ENCODE measurements around the gene HAPSTR1. TPM values are rescaled to one million over a fixed set of nuclear protein-coding genes. Genes with fewer than 3 reads are reported as not detected.

HAPSTR1 gene
- total RNA-seq (2021; ENCODE audit: unreplicated experiment): 49.9 TPM
- polyA plus RNA-seq (2012; ENCODE audit: insufficient read length): 15.7 TPM
- Bru-seq, nascent RNA: percentile 98 among the genes with signal in this experiment
- BruChase-seq, experiment 1, labeled RNA remaining after a 2-hour chase: percentile 99 among the genes with signal in this experiment
- percentile 96 among the genes with signal in this experiment for BruChase-seq, experiment 2, labeled RNA remaining after a 6-hour chase
- long read RNA-seq, full-length matches to known transcripts: 134 of 145 reads
- long read RNA-seq, partial matches to known transcripts: 1 of 145 reads
- long read RNA-seq, other reads (novel, unspliced or antisense): 10 of 145 reads

GRCh38 chr16:9090960-9091866 is at the start of gene HAPSTR1:
Gene HAPSTR1, plus strand, starts transcription at chr16:9091644. Its CDS starts 401 bp downstream, at chr16:9092045.
- H3K4me3 ChIP-seq (ENCODE audit: low read depth in 2 of 2, low read length in 2 of 2): peak within 1 kb of the TSS; percentile 92 to 93
- peak within 1 kb of the TSS; percentile 96 for H3K27ac ChIP-seq (ENCODE audit: low read length)
- TF ChIP-seq REST (IDR thresholded peaks at IDR 0.05; ENCODE audit: insufficient read depth in 1 of 2, low read depth in 2 of 2, low read length in 1 of 2) (peak in 1 of 2 experiments; percentile 44; a peak in 1 of 4 replicates), TCF7L2 (IDR thresholded peaks at IDR 0.05; ENCODE audit: low read depth, low read length) (no peak), POLR2AphosphoS5 (IDR thresholded peaks at IDR 0.05; ENCODE audit: low read depth, low read length) (peak; percentile 77), SIN3A (IDR thresholded peaks at IDR 0.05; ENCODE audit: borderline replicate concordance, insufficient read depth, low read depth, low read length) (peak; percentile 92; the same call in 1 of the 2 replicates)
- no TSS peak for BruUV-seq (replicated peaks)
- CTCF ChIA-PET: interaction anchor here (0.6 kb wide), 3 partner anchors 36 to 83 kb away, joined by 3 to 4 read pairs (median 3); no protein-coding TSS in a partner anchor
- peaks cover 25% of the 10 kb centered on the region for H3K4me1 ChIP-seq (ENCODE audit: control insufficient read depth, insufficient read depth, low read length)
- in situ Hi-C loops (cut with HindIII; ENCODE audit: low pct_unique_long_range_greater_than_20kb, low sequenced_read_pairs): no loop called here
- H3K9me3 ChIP-seq (ENCODE audit: control insufficient read depth, insufficient read depth, low read depth, low read length): no peaks in the 10 kb centered on the region
- no peaks in the 10 kb centered on the region for H3K27me3 ChIP-seq (ENCODE audit: control insufficient read depth, insufficient read depth, low read length)
- intact Hi-C loops (cut with micrococcal nuclease; ENCODE audit: unreplicated experiment): loop anchor here (10.0 kb wide), 1 partner anchor 136 kb away; no protein-coding TSS in a partner anchor
- DNase-seq (ENCODE audit: low read depth, low spot score) (peak; percentile 98), ATAC-seq (peak; percentile 93)
- peaks cover 27% of the 10 kb centered on the region for H3K36me3 ChIP-seq (ENCODE audit: control insufficient read depth, insufficient read depth, low read length)
- POLR2A ChIA-PET: interaction anchor here (0.5 to 1.0 kb wide), 6 partner anchors 34 to 606 kb away, joined by 3 to 8 read pairs (median 5); no protein-coding TSS in a partner anchor

- no peaks in the 10 kb centered on the region for H3K36me3 ChIP-seq (ENCODE audit: control insufficient read depth, insufficient read depth, low read length)
- POLR2A ChIA-PET: no interaction called here
- H3K4me1 ChIP-seq (ENCODE audit: control insufficient read depth, insufficient read depth, low read length): peaks cover 25% of the 10 kb centered on the region
- H3K27ac ChIP-seq (ENCODE audit: low read length): peak overlapping the region; percentile 31
- no peak for ATAC-seq
- no peaks in the 10 kb centered on the region; the same call in 1 of the 2 replicates for H3K9me3 ChIP-seq (ENCODE audit: control insufficient read depth, insufficient read depth, low read depth, low read length)
- in situ Hi-C loops (cut with HindIII; ENCODE audit: low pct_unique_long_range_greater_than_20kb, low sequenced_read_pairs): no loop called here
- H3K27me3 ChIP-seq (ENCODE audit: control insufficient read depth, insufficient read depth, low read length): no peaks in the 10 kb centered on the region
- CTCF ChIA-PET: no interaction called here
- no peak for TF ChIP-seq SIN3A (IDR thresholded peaks at IDR 0.05; ENCODE audit: borderline replicate concordance, insufficient read depth, low read depth, low read length)
- TF ChIP-seq POLR2AphosphoS5 (IDR thresholded peaks at IDR 0.05; ENCODE audit: low read depth, low read length): no peak
- TF ChIP-seq TCF7L2 (IDR thresholded peaks at IDR 0.05; ENCODE audit: low read depth, low read length): no peak
- TF ChIP-seq CTCF (IDR thresholded peaks at IDR 0.05): no peak
- no peak for TF ChIP-seq REST (IDR thresholded peaks at IDR 0.05; ENCODE audit: insufficient read depth in 1 of 2, low read depth in 2 of 2, low read length in 1 of 2)
- no TSS peak for BruUV-seq (replicated peaks)
- intact Hi-C loops (cut with micrococcal nuclease; ENCODE audit: unreplicated experiment): no loop called here
- DNase-seq (ENCODE audit: low read depth, low spot score): no peak
- H3K4me3 ChIP-seq (ENCODE audit: low read depth in 2 of 2, low read length in 2 of 2): no peak overlapping the region
Observed at GRCh38 chr16:9042533-9042932, 48.9 kb upstream of the HAPSTR1 start.

All from Panc1 (cell line).